ENCODE data around the gene RPL4.

The RPL4 gene

GRCh38 chr15:66454143-66454542 lies 50.5 kb downstream of the RPL4 start:
- no peak for DNase-seq (ENCODE audit: low spot score)

GRCh38 chr15:66452971-66453580 lies 51.6 kb downstream of the RPL4 start:
- no peak for DNase-seq (ENCODE audit: low spot score)

GRCh38 chr15:66452420-66452819 lies 52.2 kb downstream of the RPL4 start:
- no peak for DNase-seq (ENCODE audit: low spot score)

Measured in AG08396 (cell line).